T-cell (primary cell): ENCODE data around the gene CMBL. TPM values are rescaled to one million over a fixed set of nuclear protein-coding genes. Genes with fewer than 3 reads are reported as not detected.
"Not testable (repeated sequence)": the region's sequence is repeated elsewhere in the genome, so short reads cannot be mapped to it uniquely, and the experiment has no call there.

ENCODE experiments used
- ATAC-seq, 4 experiments: fragments of 200-7000 bp in 3 of 4; fragments of 150-1000 bp in 1 of 4; cut with Tn5 transposase; replicated peaks in 1 of 4; 1 replicate in 3 of 4; 2 replicates in 1 of 4; pipeline ENCODE4 v1.10.0; 2021; ENCODE audit warnings: moderate library complexity in 3 of 4, mild to moderate bottlenecking in 2 of 4, moderate number of reproducible peaks in 1 of 4
- CTCF ChIA-PET, 2 donors: fragments of 300-600 bp; sonication (Branson Sonifier 250); formaldehyde crosslinking; loops; one replicate each; lab custom pipeline; 2022; ENCODE audit warnings: antibody characterized with exemption in 2 of 2; lab: Charles Lee
- POLR2A ChIA-PET, 2 donors: fragments of 300-600 bp; sonication (Branson Sonifier 250); formaldehyde crosslinking; loops; one replicate each; lab custom pipeline; 2022; ENCODE audit warnings: antibody characterized with exemption in 2 of 2; lab: Charles Lee
- DNase-seq, 35 experiments: peaks; one replicate each; pipeline versions ENCODE4 v3.0.0 to v3.0.0-alpha.2; 2013 to 2023
- H3K27ac ChIP-seq: one replicate; pipeline ENCODE4 v1.5.1; 2013; ENCODE audit warnings: low read length
- H3K27me3 ChIP-seq, 2 experiments: replicated peaks in 1 of 2; 1 replicate in 1 of 2; 2 replicates in 1 of 2; pipeline versions ENCODE4 v1.6.1 to v1.7.0; 2013; ENCODE audit warnings: low read length in 1 of 2, mixed read lengths in 1 of 2; ENCODE audit not compliant: control insufficient read depth in 2 of 2, insufficient read depth in 2 of 2; ENCODE audit errors: extremely low read depth in 1 of 2
- H3K36me3 ChIP-seq, 2 donors: 1 replicate in 1 of 2; 2 replicates in 1 of 2; pipeline versions ENCODE4 v1.6.1 to v1.7.0; 2013; ENCODE audit warnings: low read length in 1 of 2; ENCODE audit not compliant: control insufficient read depth in 2 of 2, insufficient read depth in 1 of 2; ENCODE audit errors: extremely low read depth in 1 of 2
- H3K4me1 ChIP-seq, 2 experiments: 1 replicate in 1 of 2; 2 replicates in 1 of 2; pipeline versions ENCODE4 v1.6.1 to v1.7.0; 2013; ENCODE audit warnings: low read length in 2 of 2, mixed read lengths in 1 of 2; ENCODE audit not compliant: insufficient read depth in 2 of 2, control insufficient read depth in 1 of 2; ENCODE audit errors: extremely low read depth in 1 of 2
- H3K4me3 ChIP-seq, 2 donors: 1 replicate in 1 of 2; 2 replicates in 1 of 2; pipeline versions ENCODE4 v1.5.1 to v1.7.0; 2013; ENCODE audit warnings: mild to moderate bottlenecking in 2 of 2, low read length in 1 of 2, moderate library complexity in 1 of 2; ENCODE audit not compliant: control insufficient read depth in 1 of 2; ENCODE audit errors: extremely low read depth in 1 of 2
- H3K9me3 ChIP-seq: 2 replicates; pipeline ENCODE4 v1.7.0; 2013
- H3K27ac Mint-ChIP-seq, 2 donors: one replicate each; pipeline ENCODE4 v1.8.0; 2020 to 2021; ENCODE audit warnings: mild to moderate bottlenecking in 2 of 2, mixed read lengths in 2 of 2
- H3K27me3 Mint-ChIP-seq, 2 donors: one replicate each; pipeline ENCODE4 v1.8.0; 2021 to 2022; ENCODE audit warnings: mixed read lengths in 2 of 2
- H3K36me3 Mint-ChIP-seq: one replicate; pipeline ENCODE4 v1.8.0; 2021; ENCODE audit warnings: mixed read lengths
- H3K4me1 Mint-ChIP-seq, 3 donors: one replicate each; pipeline ENCODE4 v1.8.0; 2020 to 2022; ENCODE audit warnings: mixed read lengths in 3 of 3, mild to moderate bottlenecking in 1 of 3
- H3K4me3 Mint-ChIP-seq, 3 donors: one replicate each; pipeline ENCODE4 v1.8.0; 2020 to 2022; ENCODE audit warnings: mild to moderate bottlenecking in 3 of 3, mixed read lengths in 3 of 3, moderate library complexity in 3 of 3
- H3K9me3 Mint-ChIP-seq, 3 donors: one replicate each; pipeline ENCODE4 v1.8.0; 2020 to 2022; ENCODE audit warnings: mixed read lengths in 3 of 3
- WGBS: methylation state at CpG from one replicate; pipeline ENCODE4 v1.1.5; 2013; ENCODE audit warnings: missing lambda C conversion rate; ENCODE audit not compliant: insufficient coverage; 5-methylcytosine and 5-hydroxymethylcytosine counted together
- total RNA-seq, 35 experiments: library from RNA in 6 of 35; stranded (reverse) in 6 of 35; fragments of 120-200 nt in 1 of 35; gene quantifications; one replicate each; pipeline versions ENCODE4 v1.2.1 to v1.2.4 and lab custom pipeline; 2013 to 2026

The CMBL gene
- total RNA-seq, 5 donors from 2014 or later (not counting 1 experiment from before 2014, with no cell fraction given) = 0.19 to 1.2 (median 0.80) TPM

DNA sequence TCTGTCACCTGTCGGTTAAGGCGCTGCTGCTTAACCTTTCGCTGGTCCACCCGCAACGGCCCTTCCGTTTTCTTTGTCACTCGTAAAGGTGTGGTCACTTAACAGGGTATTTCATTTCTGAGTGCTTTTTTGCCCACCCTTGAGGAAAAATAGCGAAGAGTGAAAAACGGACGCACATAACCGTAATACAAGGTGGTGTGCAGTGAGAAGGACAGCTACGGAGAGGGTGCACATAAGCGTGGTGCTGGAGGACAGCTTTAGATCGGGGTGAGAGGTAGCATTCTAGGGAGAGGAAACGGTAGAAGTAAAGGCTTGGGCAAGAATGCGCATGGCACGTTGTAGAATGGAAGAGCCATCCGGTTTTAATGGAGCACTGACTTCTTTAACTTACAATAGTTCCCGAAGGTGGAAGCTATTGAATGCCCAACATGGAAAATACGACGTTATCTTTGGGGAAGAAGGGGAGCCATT lies 56.9 kb downstream of the CMBL start:
- H3K36me3 ChIP-seq = peaks cover 3 to 16% of the 10 kb centered on the region in 2 donors
- H3K27me3 Mint-ChIP-seq = no peaks in the 10 kb centered on the region
- DNase-seq (peak in 18 of 35 experiments; percentile 4 to 47 (median 14)), ATAC-seq (peak; percentile 27 to 37 (median 31))
- H3K27me3 ChIP-seq = no peaks in the 10 kb centered on the region
- WGBS = 2% methylated on average over 15 of the region's 21 CpGs
- CTCF ChIA-PET = interaction anchor here in 1 of 2 donors (1.7 kb wide), 1 partner anchor 107 kb away, joined by 4 read pairs; no protein-coding TSS in a partner anchor
- POLR2A ChIA-PET = interaction anchor here (0.5 to 1.0 kb wide), 2 partner anchors 103 to 168 kb away, joined by 3 read pairs; partner anchors contain the start of gene MARCHF6 (in 1 of the 2)
- peak overlapping the region; percentile 44 to 46 for H3K27ac Mint-ChIP-seq
- no peaks in the 10 kb centered on the region for H3K9me3 Mint-ChIP-seq
- H3K36me3 Mint-ChIP-seq = peaks cover 17% of the 10 kb centered on the region
- H3K4me3 Mint-ChIP-seq = peak overlapping the region; percentile 86 to 92 (median 86)
- H3K9me3 ChIP-seq = no peaks in the 10 kb centered on the region
- H3K4me1 ChIP-seq = peaks cover 22 to 38% of the 10 kb centered on the region in 2 experiments
- peak overlapping the region; percentile 99 for H3K4me3 ChIP-seq
- no peak overlapping the region for H3K27ac ChIP-seq
- H3K4me1 Mint-ChIP-seq = peaks cover 52 to 63% (median 53%) of the 10 kb centered on the region in 3 donors

DNA sequence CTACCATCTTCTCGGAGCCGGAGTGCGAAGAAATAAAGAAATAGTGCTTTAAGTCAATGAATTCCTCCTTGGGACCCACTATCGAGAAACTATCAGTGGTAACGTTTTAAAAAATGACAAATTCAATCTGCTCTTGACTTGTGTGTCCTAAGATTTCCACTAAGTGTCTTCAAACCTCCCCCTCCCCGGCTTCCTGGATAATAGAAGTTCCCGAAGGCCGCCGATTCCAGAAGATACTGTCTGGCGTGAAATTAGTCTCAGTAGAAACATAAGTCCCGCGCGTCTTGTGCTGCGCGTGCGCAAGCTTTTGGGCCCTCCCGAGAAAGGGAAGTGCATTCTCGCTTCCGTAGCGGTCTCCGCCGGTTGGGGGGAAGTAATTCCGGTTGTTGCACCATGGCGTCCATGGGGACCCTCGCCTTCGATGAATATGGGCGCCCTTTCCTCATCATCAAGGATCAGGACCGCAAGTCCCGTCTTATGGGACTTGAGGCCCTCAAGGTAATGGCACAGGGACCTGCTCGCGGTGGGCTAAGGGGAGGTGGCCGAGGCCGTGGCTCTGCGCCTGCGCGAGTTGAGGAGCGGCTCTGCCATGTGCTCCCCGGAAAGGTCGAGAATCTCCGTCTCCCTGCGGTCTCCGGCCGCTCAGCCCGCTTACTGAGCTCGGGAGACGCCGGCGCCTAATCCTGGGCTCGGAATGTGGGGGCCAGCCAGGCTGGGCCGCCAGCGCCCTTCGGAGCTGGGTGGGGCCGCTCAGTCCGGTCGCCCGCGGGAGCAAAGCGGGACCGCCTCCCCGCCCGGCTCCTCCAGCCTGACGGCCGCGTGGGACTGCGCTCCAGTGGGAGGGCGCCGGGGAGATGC lies 57.5 kb downstream of the CMBL start, which contains the start of gene CCT5:
TSS of gene CCT5 (plus strand) at position 333 of the 858 bp plus-strand sequence. CDS start at position 394, 61 bp downstream.
- H3K27me3 Mint-ChIP-seq = no peaks in the 10 kb centered on the region
- POLR2A ChIA-PET = interaction anchor here (0.5 to 1.0 kb wide), 3 partner anchors 103 to 168 kb away, joined by 3 to 10 read pairs (median 3); partner anchors contain the start of gene MARCHF6 (in 1 of the 2)
- H3K36me3 ChIP-seq = peaks cover 3 to 10% of the 10 kb centered on the region in 2 donors
- DNase-seq = peak; percentile 78 to 96 (median 88)
- H3K27ac Mint-ChIP-seq = peak within 1 kb of the TSS; percentile 99
- H3K4me1 ChIP-seq = peaks cover 22 to 38% of the 10 kb centered on the region in 2 experiments
- peaks cover 14% of the 10 kb centered on the region for H3K36me3 Mint-ChIP-seq
- H3K9me3 ChIP-seq = no peaks in the 10 kb centered on the region
- peak within 1 kb of the TSS; percentile 99 for H3K4me3 ChIP-seq
- peak within 1 kb of the TSS; percentile 86 to 92 (median 86) for H3K4me3 Mint-ChIP-seq
- no peaks in the 10 kb centered on the region for H3K9me3 Mint-ChIP-seq
- H3K4me1 Mint-ChIP-seq = peaks cover 52 to 61% (median 53%) of the 10 kb centered on the region in 3 donors
- H3K27ac ChIP-seq = peak within 1 kb of the TSS; percentile 98
- H3K27me3 ChIP-seq = no peaks in the 10 kb centered on the region
- ATAC-seq = peak; percentile 74 to 81 (median 76)
- CTCF ChIA-PET = interaction anchor here (1.3 to 1.7 kb wide), 2 partner anchors 108 to 378 kb away, joined by 4 to 5 read pairs; no protein-coding TSS in a partner anchor
- WGBS = under 1% methylated on average over 66 of the region's 67 CpGs

GRCh38 chr5:10248378-10249260 lies 59.1 kb downstream of the CMBL start:
- peak overlapping the region; percentile 98 for H3K27ac ChIP-seq
- peaks cover 22 to 37% of the 10 kb centered on the region in 2 experiments for H3K4me1 ChIP-seq
- peak overlapping the region; percentile 99 for H3K27ac Mint-ChIP-seq
- ATAC-seq (no peak), DNase-seq (peak in 1 of 35 experiments; percentile 6)
- CTCF ChIA-PET = interaction anchor here in 1 of 2 donors (1.3 kb wide), 1 partner anchor 379 kb away, joined by 5 read pairs; no protein-coding TSS in a partner anchor
- peak overlapping the region; percentile 86 to 92 (median 86) for H3K4me3 Mint-ChIP-seq
- peaks cover 39 to 47% (median 39%) of the 10 kb centered on the region in 3 donors for H3K4me1 Mint-ChIP-seq
- no peaks in the 10 kb centered on the region for H3K27me3 Mint-ChIP-seq
- WGBS = 53% methylated on average over 23 of the region's 29 CpGs
- no peaks in the 10 kb centered on the region for H3K9me3 ChIP-seq
- POLR2A ChIA-PET = interaction anchor here in 1 of 2 donors (1.0 kb wide), 1 partner anchor 105 kb away, joined by 10 read pairs; the partner anchor contains the start of gene MARCHF6
- no peaks in the 10 kb centered on the region for H3K36me3 Mint-ChIP-seq
- peak overlapping the region; percentile 99 for H3K4me3 ChIP-seq
- peaks cover 0 to 3% of the 10 kb centered on the region in 2 donors for H3K36me3 ChIP-seq
- H3K9me3 Mint-ChIP-seq = no peaks in the 10 kb centered on the region
- no peaks in the 10 kb centered on the region for H3K27me3 ChIP-seq

GRCh38 chr5:10247217-10247616 lies 60.5 kb downstream of the CMBL start:
- peaks cover 30 to 37% (median 34%) of the 10 kb centered on the region in 3 donors for H3K4me1 Mint-ChIP-seq
- CTCF ChIA-PET = interaction anchor here (0.5 to 0.6 kb wide), 2 partner anchors 10 to 101 kb away, joined by 3 to 4 read pairs; no protein-coding TSS in a partner anchor
- ATAC-seq, H3K4me3 ChIP-seq, H3K9me3 Mint-ChIP-seq, H3K27me3 ChIP-seq, H3K36me3 ChIP-seq, H3K27ac Mint-ChIP-seq, H3K36me3 Mint-ChIP-seq, DNase-seq, H3K9me3 ChIP-seq, H3K27ac ChIP-seq, H3K4me3 Mint-ChIP-seq, H3K27me3 Mint-ChIP-seq, POLR2A ChIA-PET: not testable (repeated sequence)
- 98% methylated on average over 4 of the region's 4 CpGs for WGBS
- H3K4me1 ChIP-seq = peaks cover 22 to 25% of the 10 kb centered on the region in 2 experiments

- no peak overlapping the region for H3K4me3 Mint-ChIP-seq
- CTCF ChIA-PET = interaction anchor here (0.5 to 0.6 kb wide), 2 partner anchors 10 to 102 kb away, joined by 3 to 4 read pairs; no protein-coding TSS in a partner anchor
- POLR2A ChIA-PET = no interaction called here
Measured at GRCh38 chr5:10246761-10247160, 60.9 kb downstream of the CMBL start.

More at GRCh38 chr5:10246761-10247160, 60.9 kb downstream of the CMBL start:
- WGBS = 93% methylated on average over 2 of the region's 3 CpGs
- no peak overlapping the region for H3K4me3 ChIP-seq
- no peak overlapping the region for H3K27ac ChIP-seq
- Mint-ChIP-seq H3K27me3 (no peaks in the 10 kb centered on the region), H3K36me3 (no peaks in the 10 kb centered on the region), H3K4me1 (peaks cover 25 to 32% (median 29%) of the 10 kb centered on the region in 3 donors), H3K9me3 (no peaks in the 10 kb centered on the region), H3K27ac (no peak overlapping the region)
- peaks cover 19 to 20% of the 10 kb centered on the region in 2 experiments for H3K4me1 ChIP-seq
- H3K27me3 ChIP-seq = no peaks in the 10 kb centered on the region
- H3K9me3 ChIP-seq = no peaks in the 10 kb centered on the region
- no peak for DNase-seq
- H3K36me3 ChIP-seq = no peaks in the 10 kb centered on the region
- no peak for ATAC-seq
